Upper lobe of left lung (tissue), 4 donors: ENCODE results near the gene HMX2.

Source experiments
- CTCF ChIP-seq, 6 experiments: fragments of 450-650 bp in 4 of 6; fragments of 200-600 bp in 2 of 6; sonication (generic) in 2 of 6; IDR thresholded peaks; one replicate each; pipeline ENCODE4 v1.5.1; 2016 to 2019; ENCODE audit warnings: antibody characterized with exemption in 6 of 6
- POLR2AphosphoS5 ChIP-seq, 2 donors: sonication (generic); formaldehyde crosslinking; IDR thresholded peaks; one replicate each; pipeline ENCODE4 v1.5.1; 2017; ENCODE audit warnings: antibody characterized with exemption in 2 of 2

GRCh38 chr10:123142701-123143161 is 5.2 kb upstream of the HMX2 start:
- TF ChIP-seq POLR2AphosphoS5 (IDR thresholded peaks at IDR 0.05) (no peak), CTCF (IDR thresholded peaks at IDR 0.05) (no peak)
